KOPT-K1 (cell line): ENCODE data around the gene SLC43A1.

Experiments
- H3K27ac ChIP-seq: fragments of 200-600 bp; sonication (generic); 2 replicates; pipeline ENCODE4 v1.5.1; 2016; ENCODE audit warnings: antibody characterized with exemption, mild to moderate bottlenecking, low read depth, low read length; ENCODE audit not compliant: poor library complexity, severe bottlenecking
- H3K36me3 ChIP-seq: fragments of 200-600 bp; sonication (generic); 2 replicates; pipeline ENCODE4 v1.5.1; 2017; ENCODE audit warnings: antibody characterized with exemption, mild to moderate bottlenecking, low read length, moderate library complexity; ENCODE audit not compliant: insufficient read depth
- H3K9me3 ChIP-seq: fragments of 200-600 bp; sonication (generic); 2 replicates; pipeline ENCODE4 v1.5.1; 2017; ENCODE audit warnings: antibody characterized with exemption, low read length, mild to moderate bottlenecking; ENCODE audit not compliant: insufficient read depth, poor library complexity, severe bottlenecking

SLC43A1 gene

DNA sequence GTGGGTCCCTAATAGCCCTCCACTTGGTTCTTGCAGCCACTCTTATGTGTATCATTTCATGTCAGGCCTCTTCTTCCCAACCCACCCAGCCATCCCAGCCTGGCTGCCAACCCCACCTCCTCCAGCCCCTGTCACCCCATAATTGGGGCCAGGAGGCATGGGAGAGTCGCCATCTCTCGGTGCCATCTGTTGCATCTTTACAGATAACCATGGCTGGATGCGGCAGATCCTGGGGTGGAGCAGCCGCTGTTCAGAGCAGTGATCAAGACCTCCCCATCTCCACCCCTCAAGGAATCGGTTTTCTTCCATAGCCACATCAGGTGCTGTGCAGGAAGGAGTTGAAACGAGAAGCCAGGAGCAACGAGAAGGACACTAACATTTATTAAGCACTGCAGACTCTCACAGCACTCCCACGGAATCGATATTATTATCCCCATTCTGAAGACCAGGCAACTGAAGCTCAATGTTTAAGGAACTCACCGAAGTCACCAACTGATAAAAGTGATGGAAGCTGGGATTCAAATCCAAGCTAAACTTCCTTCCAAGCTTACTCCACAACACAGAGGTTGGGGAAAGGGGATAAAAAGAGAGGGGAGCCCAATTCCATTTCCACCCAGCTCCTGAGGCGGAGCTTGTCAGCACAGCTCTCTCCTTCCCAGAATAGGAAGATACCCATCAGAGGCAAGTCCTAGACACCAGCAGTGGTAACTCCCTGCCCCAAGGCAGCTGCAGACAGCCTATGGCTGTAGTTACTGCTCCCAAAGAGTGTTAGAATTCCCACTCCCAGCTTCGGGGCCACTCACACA is 2.7 kb downstream of the SLC43A1 start:
- no peaks in the 10 kb centered on the region for H3K36me3 ChIP-seq
- H3K27ac ChIP-seq: no peak overlapping the region
- no peaks in the 10 kb centered on the region for H3K9me3 ChIP-seq

DNA sequence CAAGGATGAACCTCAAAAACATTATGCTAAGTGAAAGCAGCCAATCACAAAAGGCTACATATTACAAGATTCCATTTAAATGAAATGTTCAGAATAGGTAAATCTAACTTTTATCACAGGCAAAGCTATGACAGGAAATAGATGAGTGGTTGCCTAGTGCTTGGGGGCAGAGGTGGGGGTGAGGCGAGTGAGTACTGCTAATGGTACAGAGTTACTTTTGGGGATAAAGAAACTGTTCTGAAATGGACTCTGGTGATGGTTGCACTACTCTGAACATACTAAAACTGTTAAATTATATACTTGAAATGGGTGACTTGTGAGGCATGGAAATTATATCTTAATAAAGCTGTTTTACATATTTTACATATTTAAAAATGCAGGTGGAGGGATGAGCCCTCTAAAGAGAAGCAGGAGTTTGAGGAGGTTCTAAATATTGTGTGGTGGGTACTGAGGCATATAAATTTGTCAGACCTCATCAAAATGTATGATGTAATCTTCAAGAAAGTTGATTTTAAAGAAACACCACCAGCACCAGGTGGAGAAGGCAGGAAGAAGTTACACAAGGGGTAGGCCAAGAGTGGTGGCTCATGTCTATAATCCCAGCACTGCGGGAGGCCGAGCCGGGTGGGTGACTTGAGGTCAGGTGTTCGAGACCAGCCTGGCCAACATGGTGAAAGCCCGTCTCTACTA is 3.6 kb downstream of the SLC43A1 start:
- Histone ChIP-seq H3K36me3 (no peaks in the 10 kb centered on the region), H3K27ac (no peak overlapping the region), H3K9me3 (no peaks in the 10 kb centered on the region)

GRCh38 chr11:57508341-57509170 is 6.9 kb downstream of the SLC43A1 start:
- no peak overlapping the region for H3K27ac ChIP-seq
- no peaks in the 10 kb centered on the region for H3K36me3 ChIP-seq
- H3K9me3 ChIP-seq: no peaks in the 10 kb centered on the region

GRCh38 chr11:57506522-57506921 is 9.0 kb downstream of the SLC43A1 start:
- Histone ChIP-seq H3K36me3 (no peaks in the 10 kb centered on the region), H3K9me3 (no peaks in the 10 kb centered on the region), H3K27ac (no peak overlapping the region)

DNA sequence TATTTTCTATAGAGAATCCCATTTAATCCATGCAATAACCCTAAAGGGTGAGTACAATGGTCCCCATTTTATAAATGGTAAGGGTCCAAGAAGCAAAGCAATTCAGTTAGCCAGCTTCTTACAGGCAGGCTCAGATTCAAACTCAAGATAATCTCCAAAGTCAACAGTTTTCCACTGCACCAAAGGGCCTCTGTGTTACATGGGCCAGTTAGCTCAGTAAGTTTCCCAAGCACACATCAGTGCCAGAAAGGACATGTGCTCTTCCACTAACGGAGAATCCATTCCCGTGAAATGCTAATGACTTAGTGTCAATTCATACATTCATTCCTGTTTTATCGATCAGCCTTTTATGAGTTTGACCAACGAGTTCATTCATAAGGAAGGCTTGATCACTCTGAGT is 11.0 kb downstream of the SLC43A1 start:
- no peak overlapping the region for H3K27ac ChIP-seq
- no peaks in the 10 kb centered on the region for H3K9me3 ChIP-seq
- H3K36me3 ChIP-seq: no peaks in the 10 kb centered on the region

DNA sequence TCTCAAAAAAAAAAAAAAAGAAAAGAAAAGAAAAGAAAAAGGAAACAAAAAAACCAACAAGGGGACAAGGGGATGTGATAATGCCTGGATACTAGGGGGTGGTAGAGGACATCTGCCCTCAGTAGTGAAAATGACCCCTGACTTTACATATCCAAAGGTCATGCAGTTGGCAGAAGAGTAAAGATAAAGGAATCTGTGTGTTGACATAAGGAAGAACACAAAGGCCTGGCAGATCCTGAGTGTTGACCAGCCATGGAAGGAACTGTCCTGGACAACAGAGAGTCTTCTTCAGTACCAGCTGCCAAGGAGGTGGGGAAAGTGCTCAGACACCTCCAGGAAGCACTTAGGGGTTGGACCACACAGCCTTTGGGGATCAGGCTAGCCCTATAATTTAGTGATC is 12.6 kb downstream of the SLC43A1 start:
- H3K9me3 ChIP-seq: no peaks in the 10 kb centered on the region
- no peaks in the 10 kb centered on the region for H3K36me3 ChIP-seq
- no peak overlapping the region for H3K27ac ChIP-seq

GRCh38 chr11:57502376-57502775 is 13.1 kb downstream of the SLC43A1 start:
- no peaks in the 10 kb centered on the region for H3K9me3 ChIP-seq
- H3K36me3 ChIP-seq: no peaks in the 10 kb centered on the region
- H3K27ac ChIP-seq: no peak overlapping the region

- H3K9me3 ChIP-seq: no peaks in the 10 kb centered on the region
- no peak overlapping the region for H3K27ac ChIP-seq
- H3K36me3 ChIP-seq: no peaks in the 10 kb centered on the region
Measured at GRCh38 chr11:57501953-57502352, 13.5 kb downstream of the SLC43A1 start.

- Histone ChIP-seq H3K9me3 (no peaks in the 10 kb centered on the region), H3K36me3 (no peaks in the 10 kb centered on the region), H3K27ac (no peak overlapping the region)
Measured at GRCh38 chr11:57500926-57501325, 14.6 kb downstream of the SLC43A1 start.

- H3K9me3 ChIP-seq: no peaks in the 10 kb centered on the region
- H3K36me3 ChIP-seq: no peaks in the 10 kb centered on the region
- H3K27ac ChIP-seq: no peak overlapping the region
Measured at GRCh38 chr11:57500515-57500914, 15.0 kb downstream of the SLC43A1 start.

DNA sequence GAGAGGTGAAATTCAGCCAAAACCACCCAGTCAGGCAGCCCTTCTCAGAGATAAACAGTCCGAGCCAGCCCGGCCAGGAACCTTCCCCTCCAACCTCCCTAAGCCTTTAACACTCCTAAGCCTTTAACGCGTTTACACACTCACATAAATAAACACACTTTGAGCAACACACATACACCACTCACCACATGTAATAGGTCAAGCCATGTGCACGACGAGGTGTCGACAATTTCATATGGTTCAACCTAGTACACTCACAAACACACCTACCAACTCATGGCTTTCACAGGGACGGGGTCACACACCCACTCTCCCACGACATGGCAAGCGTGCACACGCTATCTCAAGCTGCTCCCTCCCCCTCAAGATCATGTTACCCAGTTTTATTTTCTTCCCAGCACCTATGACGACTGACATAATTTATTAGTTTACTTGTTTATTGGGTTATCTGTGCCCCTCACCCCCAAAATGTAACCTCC is 15.5 kb downstream of the SLC43A1 start:
- no peak overlapping the region for H3K27ac ChIP-seq

DNA sequence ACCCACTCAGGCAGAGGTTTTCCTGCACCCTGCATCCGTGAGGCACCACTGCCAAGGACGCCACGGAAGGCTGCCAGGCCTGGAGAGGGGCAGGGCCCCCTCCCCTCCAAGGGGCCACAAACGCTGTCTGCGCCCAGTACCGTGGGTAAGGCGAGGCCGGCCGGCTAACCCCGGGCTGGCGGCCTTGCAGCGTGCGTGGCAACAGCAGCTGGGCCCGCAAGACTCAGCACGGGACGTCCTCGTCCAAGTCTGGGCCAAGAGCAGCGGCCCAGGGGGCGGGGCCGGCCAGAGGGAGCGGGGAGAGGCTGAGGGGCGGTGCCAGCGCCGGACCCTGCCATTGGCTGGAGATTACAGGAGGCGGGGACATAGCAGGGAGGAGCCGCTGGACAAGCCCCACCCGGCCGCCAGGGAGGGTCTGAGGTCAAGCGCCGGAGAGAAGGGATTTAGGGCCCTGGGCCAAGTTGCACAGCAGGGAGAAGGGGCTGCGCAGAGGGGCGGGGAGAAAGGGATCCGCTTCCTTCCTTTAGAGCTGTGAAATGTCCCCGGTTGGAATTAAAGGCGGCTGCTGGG is 16.0 kb downstream of the SLC43A1 start:
- no peak overlapping the region for H3K27ac ChIP-seq
- H3K36me3 ChIP-seq: no peaks in the 10 kb centered on the region
- H3K9me3 ChIP-seq: no peaks in the 10 kb centered on the region

More for the DNA sequence above, 15.5 kb downstream of the SLC43A1 start:
- H3K36me3 ChIP-seq: no peaks in the 10 kb centered on the region
- no peaks in the 10 kb centered on the region for H3K9me3 ChIP-seq

GRCh38 chr11:57498540-57498939 is 17.0 kb downstream of the SLC43A1 start:
- Histone ChIP-seq H3K27ac (no peak overlapping the region), H3K36me3 (no peaks in the 10 kb centered on the region), H3K9me3 (no peaks in the 10 kb centered on the region)

GRCh38 chr11:57497303-57498247 is 17.9 kb downstream of the SLC43A1 start:
- Histone ChIP-seq H3K36me3 (no peaks in the 10 kb centered on the region), H3K9me3 (no peaks in the 10 kb centered on the region), H3K27ac (no peak overlapping the region)
